Stimulated activated naive CD8-positive, alpha-beta T cell treated with anti-CD3 and anti-CD28 coated beads, Interleukin-15, amount 100 ng/mL, for 72 hours (primary cell): ENCODE measurements around the gene TSPAN18.

ENCODE experiments used
- ATAC-seq: fragments of 150-1000 bp; cut with Tn5 transposase; 2 replicates; pipeline ENCODE4 v1.10.0; 2021; ENCODE audit warnings: mild to moderate bottlenecking, moderate library complexity
- DNase-seq, 2 donors: peaks; one replicate each; pipeline ENCODE4 v3.0.0; 2021 to 2022
- H3K27ac Mint-ChIP-seq, 2 donors: one replicate each; pipeline ENCODE4 v1.8.0; 2022; ENCODE audit warnings: mild to moderate bottlenecking in 2 of 2, mixed read lengths in 2 of 2, moderate library complexity in 2 of 2
- H3K27me3 Mint-ChIP-seq: one replicate; pipeline ENCODE4 v1.8.0; 2022; ENCODE audit warnings: mixed read lengths
- H3K4me1 Mint-ChIP-seq: one replicate; pipeline ENCODE4 v1.8.0; 2022; ENCODE audit warnings: mild to moderate bottlenecking, mixed read lengths
- H3K4me3 Mint-ChIP-seq, 2 donors: one replicate each; pipeline ENCODE4 v1.8.0; 2022; ENCODE audit warnings: mild to moderate bottlenecking in 2 of 2, mixed read lengths in 2 of 2, moderate library complexity in 1 of 2
- H3K9me3 Mint-ChIP-seq, 2 donors: one replicate each; pipeline ENCODE4 v1.8.0; 2022; ENCODE audit warnings: mixed read lengths in 2 of 2

The TSPAN18 gene

GRCh38 chr11:44885919-44886789, 159.4 kb downstream of the TSPAN18 start:
- DNase-seq, result no peak
- Mint-ChIP-seq H3K4me3 (no peak overlapping the region), H3K4me1 (no peaks in the 10 kb centered on the region), H3K9me3 (no peaks in the 10 kb centered on the region), H3K27ac (no peak overlapping the region), H3K27me3 (no peaks in the 10 kb centered on the region)
- no peak for ATAC-seq

GRCh38 chr11:44886790-44887140, 160.0 kb downstream of the TSPAN18 start:
- Mint-ChIP-seq H3K4me3 (no peak overlapping the region), H3K9me3 (no peaks in the 10 kb centered on the region), H3K27ac (no peak overlapping the region), H3K4me1 (no peaks in the 10 kb centered on the region), H3K27me3 (no peaks in the 10 kb centered on the region)
- no peak for ATAC-seq
- DNase-seq, result no peak

GRCh38 chr11:44887636-44888035, 160.9 kb downstream of the TSPAN18 start:
- no peaks in the 10 kb centered on the region for H3K9me3 Mint-ChIP-seq
- no peaks in the 10 kb centered on the region for H3K27me3 Mint-ChIP-seq
- no peak overlapping the region for H3K27ac Mint-ChIP-seq
- H3K4me3 Mint-ChIP-seq, result no peak overlapping the region
- no peak for ATAC-seq
- DNase-seq, result no peak
- no peaks in the 10 kb centered on the region for H3K4me1 Mint-ChIP-seq

- no peaks in the 10 kb centered on the region for H3K4me1 Mint-ChIP-seq
- H3K4me3 Mint-ChIP-seq, result no peak overlapping the region
- no peak for ATAC-seq
- H3K27ac Mint-ChIP-seq, result no peak overlapping the region
- no peaks in the 10 kb centered on the region for H3K27me3 Mint-ChIP-seq
- H3K9me3 Mint-ChIP-seq, result no peaks in the 10 kb centered on the region
- DNase-seq, result no peak
Measured at GRCh38 chr11:44889266-44889665, 162.5 kb downstream of the TSPAN18 start.

- no peaks in the 10 kb centered on the region for H3K9me3 Mint-ChIP-seq
Measured at GRCh38 chr11:44892843-44893242, 166.1 kb downstream of the TSPAN18 start.

GRCh38 chr11:44893308-44893822, 166.6 kb downstream of the TSPAN18 start:
- ATAC-seq (no peak), DNase-seq (no peak)
- H3K27me3 Mint-ChIP-seq, result no peaks in the 10 kb centered on the region

More at GRCh38 chr11:44892843-44893242, 166.1 kb downstream of the TSPAN18 start:
- ATAC-seq (no peak), DNase-seq (no peak)
- no peak overlapping the region for H3K4me3 Mint-ChIP-seq
- H3K27ac Mint-ChIP-seq, result no peak overlapping the region
- no peaks in the 10 kb centered on the region for H3K27me3 Mint-ChIP-seq
- H3K4me1 Mint-ChIP-seq, result no peaks in the 10 kb centered on the region

GRCh38 chr11:44893846-44894617, 167.3 kb downstream of the TSPAN18 start:
- Mint-ChIP-seq H3K9me3 (no peaks in the 10 kb centered on the region), H3K27ac (no peak overlapping the region), H3K4me3 (no peak overlapping the region), H3K4me1 (no peaks in the 10 kb centered on the region), H3K27me3 (no peaks in the 10 kb centered on the region)
- ATAC-seq (peak; percentile 85), DNase-seq (peak; percentile 63 to 66)

More at GRCh38 chr11:44893308-44893822, 166.6 kb downstream of the TSPAN18 start:
- Mint-ChIP-seq H3K4me1 (no peaks in the 10 kb centered on the region), H3K4me3 (no peak overlapping the region), H3K9me3 (no peaks in the 10 kb centered on the region), H3K27ac (no peak overlapping the region)

GRCh38 chr11:44899959-44900358, 173.2 kb downstream of the TSPAN18 start:
- peak; percentile 58 for ATAC-seq
- peak in 1 of 2 donors; percentile 31 for DNase-seq

GRCh38 chr11:44901120-44901633, 174.4 kb downstream of the TSPAN18 start:
- no peak for DNase-seq
- no peaks in the 10 kb centered on the region for H3K4me1 Mint-ChIP-seq
- H3K9me3 Mint-ChIP-seq, result no peaks in the 10 kb centered on the region
- H3K4me3 Mint-ChIP-seq, result no peak overlapping the region
- no peak for ATAC-seq
- peak overlapping the region in 1 of 2 donors; percentile 23 for H3K27ac Mint-ChIP-seq
- no peaks in the 10 kb centered on the region for H3K27me3 Mint-ChIP-seq

More at GRCh38 chr11:44899959-44900358, 173.2 kb downstream of the TSPAN18 start:
- Mint-ChIP-seq H3K4me1 (no peaks in the 10 kb centered on the region), H3K27ac (no peak overlapping the region), H3K9me3 (no peaks in the 10 kb centered on the region), H3K4me3 (no peak overlapping the region), H3K27me3 (no peaks in the 10 kb centered on the region)

GRCh38 chr11:44901786-44902185, 175.0 kb downstream of the TSPAN18 start:
- no peak for DNase-seq
- Mint-ChIP-seq H3K9me3 (no peaks in the 10 kb centered on the region), H3K4me3 (no peak overlapping the region), H3K27me3 (no peaks in the 10 kb centered on the region), H3K27ac (peak overlapping the region in 1 of 2 donors; percentile 22), H3K4me1 (no peaks in the 10 kb centered on the region)
- no peak for ATAC-seq

GRCh38 chr11:44903035-44903434, 176.3 kb downstream of the TSPAN18 start:
- ATAC-seq (no peak), DNase-seq (no peak)
- Mint-ChIP-seq H3K4me3 (no peak overlapping the region), H3K9me3 (no peaks in the 10 kb centered on the region), H3K4me1 (no peaks in the 10 kb centered on the region), H3K27ac (peak overlapping the region in 1 of 2 donors; percentile 15), H3K27me3 (no peaks in the 10 kb centered on the region)

GRCh38 chr11:44903518-44903917, 176.8 kb downstream of the TSPAN18 start:
- ATAC-seq, result no peak
- Mint-ChIP-seq H3K4me3 (no peak overlapping the region), H3K27ac (no peak overlapping the region), H3K27me3 (no peaks in the 10 kb centered on the region), H3K9me3 (no peaks in the 10 kb centered on the region), H3K4me1 (no peaks in the 10 kb centered on the region)
- DNase-seq, result no peak

- no peak overlapping the region for H3K4me3 Mint-ChIP-seq
- H3K9me3 Mint-ChIP-seq, result no peaks in the 10 kb centered on the region
- H3K27ac Mint-ChIP-seq, result no peak overlapping the region
- no peaks in the 10 kb centered on the region for H3K4me1 Mint-ChIP-seq
- H3K27me3 Mint-ChIP-seq, result no peaks in the 10 kb centered on the region
- DNase-seq (no peak), ATAC-seq (no peak)
Measured at GRCh38 chr11:44904261-44905020, 177.7 kb downstream of the TSPAN18 start.

- H3K27ac Mint-ChIP-seq, result no peak overlapping the region
- H3K27me3 Mint-ChIP-seq, result no peaks in the 10 kb centered on the region
- no peaks in the 10 kb centered on the region for H3K9me3 Mint-ChIP-seq
- H3K4me3 Mint-ChIP-seq, result no peak overlapping the region
- no peaks in the 10 kb centered on the region for H3K4me1 Mint-ChIP-seq
- DNase-seq, result no peak
- no peak for ATAC-seq
Measured at GRCh38 chr11:44905131-44905866, 178.5 kb downstream of the TSPAN18 start.

GRCh38 chr11:44906649-44907048, 179.9 kb downstream of the TSPAN18 start:
- no peak overlapping the region for H3K27ac Mint-ChIP-seq
- no peak for ATAC-seq
- no peak for DNase-seq
- peaks cover 7% of the 10 kb centered on the region for H3K4me1 Mint-ChIP-seq
- H3K9me3 Mint-ChIP-seq, result no peaks in the 10 kb centered on the region
- H3K27me3 Mint-ChIP-seq, result no peaks in the 10 kb centered on the region
- no peak overlapping the region for H3K4me3 Mint-ChIP-seq
